Gastrocnemius medialis (tissue), 4 donors: Measurements from ENCODE around the gene NDUFA12. TPM values are rescaled to one million over a fixed set of nuclear protein-coding genes. Genes with fewer than 3 reads are reported as not detected.
A peak's percentile ranks its signal among the peaks of the same experiment; 100 is the strongest.
"Not testable (repeated sequence)": the region's sequence is repeated elsewhere in the genome, so short reads cannot be mapped to it uniquely, and the experiment has no call there.

Experiments
- ATAC-seq, 2 donors: fragments of 150-250 bp; one replicate each; pipeline ENCODE4 v1.9.1; 2016
- DNase-seq, 2 donors: peaks; one replicate each; pipeline ENCODE4 v3.0.0-alpha.2; 2019
- H3K27ac ChIP-seq, 4 donors: fragments of 200-600 bp; sonication (generic); 1 replicate in 1 of 4; 2 replicates in 3 of 4; pipeline ENCODE4 v1.5.1; 2016 to 2018; ENCODE audit warnings: mild to moderate bottlenecking in 2 of 4, moderate library complexity in 1 of 4
- H3K27me3 ChIP-seq, 3 donors: fragments of 200-600 bp; sonication (generic) in 2 of 3; 1 replicate in 1 of 3; 2 replicates in 2 of 3; pipeline versions ENCODE4 v1.5.1 to v1.6.0; 2016 to 2019; ENCODE audit warnings: mild to moderate bottlenecking in 1 of 3, moderate library complexity in 1 of 3
- H3K36me3 ChIP-seq, 2 donors: fragments of 200-600 bp; sonication (generic) in 1 of 2; one replicate each; pipeline ENCODE4 v1.5.1; 2017 to 2018
- H3K4me1 ChIP-seq, 2 donors: fragments of 200-600 bp; sonication (generic) in 1 of 2; one replicate each; pipeline ENCODE4 v1.5.1; 2016 to 2017; ENCODE audit warnings: mild to moderate bottlenecking in 2 of 2
- H3K4me3 ChIP-seq, 4 donors: fragments of 200-600 bp; sonication (generic) in 3 of 4; 1 replicate in 1 of 4; 2 replicates in 3 of 4; pipeline ENCODE4 v1.5.1; 2016 to 2019; ENCODE audit warnings: mild to moderate bottlenecking in 2 of 4
- H3K9me3 ChIP-seq, 3 donors: fragments of 200-600 bp; sonication (generic) in 2 of 3; 1 replicate in 1 of 3; 2 replicates in 2 of 3; pipeline ENCODE4 v1.5.1; 2016 to 2019
- CTCF ChIP-seq, 5 experiments: fragments of 450-650 bp in 3 of 5; fragments of 200-600 bp in 2 of 5; sonication (generic) in 2 of 5; IDR thresholded peaks in 4 of 5; conservative IDR thresholded peaks in 1 of 5; 1 replicate in 4 of 5; 2 replicates in 1 of 5; pipeline ENCODE4 v1.5.1; 2016 to 2019; ENCODE audit warnings: antibody characterized with exemption in 5 of 5, mild to moderate bottlenecking in 3 of 5, moderate library complexity in 3 of 5
- POLR2A ChIP-seq, 2 donors: fragments of 450-650 bp; IDR thresholded peaks; one replicate each; pipeline ENCODE4 v1.6.1; 2017; ENCODE audit warnings: antibody characterized with exemption in 2 of 2, mild to moderate bottlenecking in 2 of 2, moderate library complexity in 2 of 2
- in situ Hi-C, 4 donors: fragments of 200-750 bp; cut with MboI; loops; one replicate each; pipeline versions ENCODE4 v1.15.0 to v1.8.0; 2017; ENCODE audit warnings: low sequenced_read_pairs in 4 of 4
- intact Hi-C: fragments of 100-400 bp; cut with DNase I; formaldehyde crosslinking; loops from one replicate; pipeline ENCODE4 v1.15.1; 2023; ENCODE audit warnings: low total_unique reads
- total RNA-seq, 4 donors: library from RNA; depleted of rRNA; stranded (reverse); fragments of >200 nt; gene quantifications; one replicate each; pipeline versions ENCODE4 v1.1.0 to v1.2.3, GENCODE V29; 2016

NDUFA12 gene
- total RNA-seq, 4 donors from 2014 or later = 225 to 382 (median 356) TPM

GRCh38 chr12:94987801-94988200, 15.7 kb downstream of the NDUFA12 start:
- no peak for ATAC-seq
- H3K36me3 ChIP-seq = peaks cover 0 to 16% of the 10 kb centered on the region in 2 donors
- no peak for TF ChIP-seq CTCF (IDR thresholded peaks at IDR 0.05 in 4 of 5, conservative IDR thresholded peaks at IDR 0.05 in 1 of 5)
- TF ChIP-seq POLR2A (IDR thresholded peaks at IDR 0.05) = no peak
- H3K4me3 ChIP-seq = no peak overlapping the region
- intact Hi-C loops = no loop called here
- in situ Hi-C loops = no loop called here
- no peaks in the 10 kb centered on the region for H3K9me3 ChIP-seq
- no peak for DNase-seq
- no peaks in the 10 kb centered on the region for H3K27me3 ChIP-seq
- peaks cover 0 to 1% of the 10 kb centered on the region in 2 donors for H3K4me1 ChIP-seq
- no peak overlapping the region for H3K27ac ChIP-seq

- ATAC-seq (peak in 1 of 2 donors; percentile 53), DNase-seq (no peak)
- no peaks in the 10 kb centered on the region for H3K9me3 ChIP-seq
- peak overlapping the region in 1 of 4 donors; percentile 29 for H3K27ac ChIP-seq
- peaks cover 0 to 11% of the 10 kb centered on the region in 2 donors for H3K36me3 ChIP-seq
- in situ Hi-C loops (no loop called here), intact Hi-C loops (no loop called here)
- H3K27me3 ChIP-seq = no peaks in the 10 kb centered on the region
- TF ChIP-seq POLR2A (IDR thresholded peaks at IDR 0.05) = no peak
- TF ChIP-seq CTCF (IDR thresholded peaks at IDR 0.05 in 4 of 5, conservative IDR thresholded peaks at IDR 0.05 in 1 of 5) = no peak
- peaks cover 0 to 7% of the 10 kb centered on the region in 2 donors for H3K4me1 ChIP-seq
- no peak overlapping the region for H3K4me3 ChIP-seq
These were observed 16.3 kb downstream of the NDUFA12 start for GRCh38 chr12:94987076-94987669.

GRCh38 chr12:94985099-94985498, 18.4 kb downstream of the NDUFA12 start:
- H3K4me3 ChIP-seq, H3K9me3 ChIP-seq, ATAC-seq, in situ Hi-C loops, H3K27ac ChIP-seq, intact Hi-C loops, DNase-seq, H3K27me3 ChIP-seq, H3K36me3 ChIP-seq: not testable (repeated sequence)
- H3K4me1 ChIP-seq = peaks cover 0 to 14% of the 10 kb centered on the region in 2 donors

GRCh38 chr12:94983321-94983720, 20.2 kb downstream of the NDUFA12 start:
- in situ Hi-C loops (no loop called here), intact Hi-C loops (no loop called here)
- peak overlapping the region in 2 of 4 donors; percentile 67 to 69 for H3K27ac ChIP-seq
- no peak for TF ChIP-seq CTCF (IDR thresholded peaks at IDR 0.05 in 4 of 5, conservative IDR thresholded peaks at IDR 0.05 in 1 of 5)
- TF ChIP-seq POLR2A (IDR thresholded peaks at IDR 0.05) = no peak
- no peaks in the 10 kb centered on the region for H3K9me3 ChIP-seq
- no peak overlapping the region for H3K4me3 ChIP-seq
- DNase-seq (no peak), ATAC-seq (no peak)
- peaks cover 0 to 14% of the 10 kb centered on the region in 2 donors for H3K4me1 ChIP-seq
- H3K27me3 ChIP-seq = no peaks in the 10 kb centered on the region
- no peaks in the 10 kb centered on the region for H3K36me3 ChIP-seq

GRCh38 chr12:94982456-94982855, 21.0 kb downstream of the NDUFA12 start:
- H3K4me3 ChIP-seq = no peak overlapping the region
- peak overlapping the region; percentile 20 to 69 (median 66) for H3K27ac ChIP-seq
- no peaks in the 10 kb centered on the region for H3K36me3 ChIP-seq
- intact Hi-C loops = no loop called here
- H3K4me1 ChIP-seq = peaks cover 0 to 14% of the 10 kb centered on the region in 2 donors
- ATAC-seq = peak in 1 of 2 donors; percentile 16
- TF ChIP-seq CTCF (IDR thresholded peaks at IDR 0.05 in 4 of 5, conservative IDR thresholded peaks at IDR 0.05 in 1 of 5) (no peak), POLR2A (IDR thresholded peaks at IDR 0.05) (no peak)
- no peaks in the 10 kb centered on the region for H3K9me3 ChIP-seq
- no peaks in the 10 kb centered on the region for H3K27me3 ChIP-seq
- in situ Hi-C loops = no loop called here
- DNase-seq = no peak
